ENCODE results near the gene GSTM5.
"Not testable (repeated sequence)": the region's sequence is repeated elsewhere in the genome, so short reads cannot be mapped to it uniquely, and the experiment has no call there.

The GSTM5 gene

DNA sequence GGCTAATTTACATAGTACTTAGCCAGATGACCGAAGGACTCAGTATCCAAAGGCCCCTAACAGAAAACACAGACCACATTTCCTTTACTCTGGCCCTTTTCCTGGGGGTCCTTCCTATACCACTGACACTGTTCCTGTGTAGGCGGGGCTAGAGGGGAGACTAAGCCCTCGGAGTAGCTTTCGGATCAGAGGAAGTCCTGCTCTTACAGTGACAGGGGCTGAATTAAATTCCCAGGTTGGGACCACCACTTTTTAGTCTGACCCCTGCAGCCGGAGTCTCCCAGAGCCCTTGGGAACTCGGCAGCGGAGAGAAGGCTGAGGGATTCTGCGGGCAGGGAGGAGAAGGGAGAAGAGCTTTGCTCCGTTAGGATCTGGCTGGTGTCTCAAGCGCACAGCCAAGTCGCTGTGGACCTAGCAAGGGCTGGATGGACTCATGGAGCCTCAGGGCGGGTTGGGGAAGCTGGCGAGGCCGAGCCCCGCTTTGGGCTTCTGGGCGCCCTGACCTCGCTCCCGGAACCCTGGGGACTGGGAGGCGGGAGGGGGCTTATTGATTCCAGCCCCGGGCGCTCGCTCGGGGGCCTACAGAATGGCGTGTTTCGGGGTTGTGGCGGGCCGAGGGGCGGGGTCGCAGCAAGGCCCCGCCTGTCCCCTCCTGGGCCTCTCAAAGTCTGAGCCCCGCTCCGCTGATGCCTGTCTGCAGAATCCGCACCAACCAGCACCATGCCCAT lies at the start of gene GSTM5:
TSS of gene GSTM5 (plus strand) at position 659 of the 728 bp plus-strand sequence. CDS start at position 721, 62 bp downstream.
- H2AFZ ChIP-seq (ENCODE audit: low read depth); H3K79me2 ChIP-seq (ENCODE audit: insufficient read depth, low read depth); H3K4me2 ChIP-seq; H4K20me1 ChIP-seq (ENCODE audit: insufficient read depth); H3K9ac ChIP-seq; H3K36me3 ChIP-seq (ENCODE audit: insufficient read depth); H3K27ac ChIP-seq; H3K4me3 ChIP-seq (IDR thresholded peaks at IDR 0.05; ENCODE audit: insufficient read depth, low read depth, low read length); H3K27me3 ChIP-seq (ENCODE audit: insufficient read depth, low read depth); H3K4me1 ChIP-seq (ENCODE audit: low read depth, poor library complexity, severe bottlenecking): not testable (repeated sequence)

DNA sequence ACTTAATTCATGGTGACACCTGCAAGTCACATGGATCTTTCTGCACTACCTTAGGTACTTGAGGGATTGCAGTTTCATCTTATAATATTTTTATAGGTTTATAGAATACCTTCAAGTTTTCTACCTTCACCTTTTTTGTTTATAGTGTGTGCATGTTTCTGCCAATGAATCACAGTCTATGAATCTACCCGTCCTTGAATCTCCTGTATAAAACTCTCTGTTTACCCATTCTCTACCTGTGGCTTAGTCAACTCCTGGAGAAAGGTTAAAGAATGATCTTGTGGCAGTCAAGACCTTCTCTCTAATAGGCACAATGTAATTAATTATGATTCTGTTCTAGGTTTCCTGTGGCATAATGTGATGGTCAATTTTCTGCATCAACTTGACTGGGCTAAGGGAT lies 47.4 kb upstream of the GSTM5 start:
- Histone ChIP-seq H3K27ac (no peak overlapping the region), H3K4me3 (IDR thresholded peaks at IDR 0.05; ENCODE audit: insufficient read depth, low read depth, low read length) (no peak overlapping the region), H4K20me1 (ENCODE audit: insufficient read depth) (no peaks in the 10 kb centered on the region), H3K4me2 (no peak overlapping the region), H3K4me1 (ENCODE audit: low read depth, poor library complexity, severe bottlenecking) (no peaks in the 10 kb centered on the region), H3K36me3 (ENCODE audit: insufficient read depth) (no peaks in the 10 kb centered on the region), H3K27me3 (ENCODE audit: insufficient read depth, low read depth) (no peaks in the 10 kb centered on the region), H2AFZ (ENCODE audit: low read depth) (no peak overlapping the region), H3K9ac (no peak overlapping the region), H3K79me2 (ENCODE audit: insufficient read depth, low read depth) (no peaks in the 10 kb centered on the region)
- TF ChIP-seq, protein P1, sequence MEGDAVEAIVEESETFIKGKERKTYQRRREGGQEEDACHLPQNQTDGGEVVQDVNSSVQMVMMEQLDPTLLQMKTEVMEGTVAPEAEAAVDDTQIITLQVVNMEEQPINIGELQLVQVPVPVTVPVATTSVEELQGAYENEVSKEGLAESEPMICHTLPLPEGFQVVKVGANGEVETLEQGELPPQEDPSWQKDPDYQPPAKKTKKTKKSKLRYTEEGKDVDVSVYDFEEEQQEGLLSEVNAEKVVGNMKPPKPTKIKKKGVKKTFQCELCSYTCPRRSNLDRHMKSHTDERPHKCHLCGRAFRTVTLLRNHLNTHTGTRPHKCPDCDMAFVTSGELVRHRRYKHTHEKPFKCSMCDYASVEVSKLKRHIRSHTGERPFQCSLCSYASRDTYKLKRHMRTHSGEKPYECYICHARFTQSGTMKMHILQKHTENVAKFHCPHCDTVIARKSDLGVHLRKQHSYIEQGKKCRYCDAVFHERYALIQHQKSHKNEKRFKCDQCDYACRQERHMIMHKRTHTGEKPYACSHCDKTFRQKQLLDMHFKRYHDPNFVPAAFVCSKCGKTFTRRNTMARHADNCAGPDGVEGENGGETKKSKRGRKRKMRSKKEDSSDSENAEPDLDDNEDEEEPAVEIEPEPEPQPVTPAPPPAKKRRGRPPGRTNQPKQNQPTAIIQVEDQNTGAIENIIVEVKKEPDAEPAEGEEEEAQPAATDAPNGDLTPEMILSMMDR (conservative IDR thresholded peaks at IDR 0.05; ENCODE audit: low read depth, low read length): no peak

DNA sequence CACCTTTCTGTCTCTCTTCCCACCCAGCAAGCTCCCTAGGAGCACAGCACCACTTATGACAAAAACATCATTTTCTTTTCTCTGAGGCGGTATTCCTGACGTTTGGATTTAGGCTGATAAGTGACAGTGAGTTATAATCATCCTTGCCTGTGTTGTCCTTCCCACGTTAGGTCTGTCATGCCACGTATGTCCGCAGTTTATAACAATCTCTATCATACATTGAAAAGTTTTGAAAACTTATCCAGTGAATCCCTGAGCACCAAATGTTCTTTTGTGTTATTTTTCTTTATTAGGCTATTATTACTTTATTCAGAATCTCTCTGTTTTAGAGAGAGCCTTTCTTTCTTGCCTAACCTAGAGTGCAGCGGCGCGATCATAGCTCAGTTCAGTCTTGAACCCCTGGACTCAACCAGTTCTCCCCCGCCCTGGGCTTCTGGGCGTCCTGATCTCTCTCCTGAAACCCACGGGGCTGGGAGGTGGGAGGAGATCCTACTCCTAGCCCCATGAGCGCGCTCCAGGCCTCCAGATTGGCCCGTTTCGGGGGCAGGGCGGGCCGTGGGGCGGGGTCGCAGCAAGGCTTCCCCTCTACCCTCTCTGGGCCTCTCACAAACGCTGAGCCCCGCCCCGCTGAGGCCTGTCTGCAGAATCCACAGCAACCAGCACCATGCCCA lies 44.5 kb upstream of the GSTM5 start, which contains the start of gene GSTM2:
TSS of gene GSTM2 (plus strand) at position 606 of the 671 bp plus-strand sequence. CDS start at position 665, 59 bp downstream.
- peaks cover 10% of the 10 kb centered on the region for H3K4me1 ChIP-seq (ENCODE audit: low read depth, poor library complexity, severe bottlenecking)
- H3K79me2 ChIP-seq (ENCODE audit: insufficient read depth, low read depth): no peaks in the 10 kb centered on the region
- H3K27me3 ChIP-seq (ENCODE audit: insufficient read depth, low read depth): no peaks in the 10 kb centered on the region
- no peak within 1 kb of the TSS for H3K9ac ChIP-seq
- H3K27ac ChIP-seq: no peak within 1 kb of the TSS
- H2AFZ ChIP-seq (ENCODE audit: low read depth): no peak within 1 kb of the TSS
- TF ChIP-seq, protein P1 (conservative IDR thresholded peaks at IDR 0.05; ENCODE audit: low read depth, low read length): no peak
- H3K4me3 ChIP-seq (IDR thresholded peaks at IDR 0.05; ENCODE audit: insufficient read depth, low read depth, low read length): no peak within 1 kb of the TSS
- no peak within 1 kb of the TSS for H3K4me2 ChIP-seq
- no peaks in the 10 kb centered on the region for H3K36me3 ChIP-seq (ENCODE audit: insufficient read depth)
- H4K20me1 ChIP-seq (ENCODE audit: insufficient read depth): no peaks in the 10 kb centered on the region

DNA sequence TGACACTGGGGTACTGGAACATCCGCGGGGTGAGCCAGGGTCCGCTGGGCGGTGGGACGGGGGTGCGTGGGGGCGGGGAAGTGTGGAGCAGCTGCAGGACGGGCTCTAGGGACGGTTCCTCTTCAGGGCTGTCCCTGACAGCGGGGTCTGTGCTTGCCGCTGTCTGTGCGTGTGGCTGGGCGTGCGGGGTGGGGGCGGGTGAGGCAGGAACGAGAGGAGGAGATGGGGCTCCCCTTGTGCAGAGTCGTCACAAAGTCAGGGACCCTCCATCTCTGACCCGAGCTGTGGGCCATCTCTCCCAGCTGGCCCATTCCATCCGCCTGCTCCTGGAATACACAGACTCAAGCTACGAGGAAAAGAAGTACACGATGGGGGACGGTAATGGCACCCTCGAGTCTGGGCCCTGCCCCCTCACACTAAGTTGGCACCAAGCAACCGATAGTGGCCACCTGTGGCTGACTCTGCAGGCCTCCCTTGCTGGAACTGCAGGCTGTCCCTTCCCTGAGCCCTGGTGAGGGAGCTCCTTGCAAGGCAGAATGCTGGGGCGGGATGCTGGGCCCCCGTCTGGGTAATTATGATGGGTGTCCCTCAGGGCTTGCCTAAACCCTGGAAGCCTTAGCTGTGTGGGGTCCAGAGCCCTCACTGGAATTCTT lies 43.8 kb upstream of the GSTM5 start:
- Histone ChIP-seq H3K36me3 (ENCODE audit: insufficient read depth) (no peaks in the 10 kb centered on the region), H3K4me2 (no peak overlapping the region), H2AFZ (ENCODE audit: low read depth) (no peak overlapping the region), H4K20me1 (ENCODE audit: insufficient read depth) (no peaks in the 10 kb centered on the region), H3K4me1 (ENCODE audit: low read depth, poor library complexity, severe bottlenecking) (peaks cover 10% of the 10 kb centered on the region), H3K9ac (no peak overlapping the region), H3K79me2 (ENCODE audit: insufficient read depth, low read depth) (no peaks in the 10 kb centered on the region), H3K27ac (no peak overlapping the region), H3K4me3 (IDR thresholded peaks at IDR 0.05; ENCODE audit: insufficient read depth, low read depth, low read length) (no peak overlapping the region), H3K27me3 (ENCODE audit: insufficient read depth, low read depth) (no peaks in the 10 kb centered on the region)
- TF ChIP-seq, protein P1 (conservative IDR thresholded peaks at IDR 0.05; ENCODE audit: low read depth, low read length): no peak
